Adrenal gland (tissue), 5 donors: Measurements from ENCODE around the gene GPC2.

Experiments used
- CTCF ChIP-seq, 6 experiments: fragments of 450-650 bp in 4 of 6; fragments of 200-600 bp in 2 of 6; sonication (generic) in 1 of 6; IDR thresholded peaks; 1 replicate in 5 of 6; 2 replicates in 1 of 6; pipeline versions ENCODE4 v1.5.1 to v1.8.0; 2016 to 2021; ENCODE audit warnings: antibody characterized with exemption in 6 of 6, mild to moderate bottlenecking in 2 of 6, moderate library complexity in 1 of 6
- POLR2A ChIP-seq, 2 donors: fragments of 450-650 bp; IDR thresholded peaks; one replicate each; pipeline ENCODE4 v1.6.1; 2017; ENCODE audit warnings: antibody characterized with exemption in 2 of 2, mild to moderate bottlenecking in 2 of 2, moderate library complexity in 1 of 2
- donor health status: DM: no; HTN: no; CAD: no.

GRCh38 chr7:100213672-100214071 lies 36.5 kb upstream of the GPC2 start:
- TF ChIP-seq CTCF (IDR thresholded peaks at IDR 0.05) = no peak
- TF ChIP-seq POLR2A (IDR thresholded peaks at IDR 0.05) = no peak
